PFSK-1 (cell line): Measurements from ENCODE around the gene DUOX2.

ENCODE experiments used
- FOXP2 ChIP-seq: optimal IDR thresholded peaks from 2 replicates; pipeline ENCODE3; 2011; ENCODE audit warnings: borderline replicate concordance, control low read depth, inconsistent platforms; ENCODE audit not compliant: insufficient read depth; ENCODE audit errors: extremely low read length, extremely low read depth
- POLR2AphosphoS5 ChIP-seq: IDR thresholded peaks from 2 replicates; pipeline ENCODE4 v1.6.1; 2012; ENCODE audit warnings: low read depth, mild to moderate bottlenecking, control low read depth, low read length, moderate library complexity
- SIN3A ChIP-seq: IDR thresholded peaks from 2 replicates; pipeline ENCODE4 v1.6.1; 2012; ENCODE audit warnings: mild to moderate bottlenecking, low read length, moderate library complexity, borderline replicate concordance; ENCODE audit not compliant: insufficient read depth
- TAF1 ChIP-seq: IDR thresholded peaks from 2 replicates; pipeline ENCODE4 v1.6.1; 2012; ENCODE audit warnings: low read length, control low read depth, borderline replicate concordance; ENCODE audit not compliant: insufficient read depth
- TF ChIP-seq, protein P1 (sequence below), 2 experiments: IDR thresholded peaks; 2 replicates each; pipeline versions ENCODE4 v1.6.1 to v1.8.0; 2011 to 2012; ENCODE audit warnings: low read depth in 2 of 2, low read length in 2 of 2, control low read depth in 1 of 2, inconsistent platforms in 1 of 2, mild to moderate bottlenecking in 1 of 2, moderate library complexity in 1 of 2; ENCODE audit not compliant: insufficient read depth in 1 of 2

Gene DUOX2

DNA sequence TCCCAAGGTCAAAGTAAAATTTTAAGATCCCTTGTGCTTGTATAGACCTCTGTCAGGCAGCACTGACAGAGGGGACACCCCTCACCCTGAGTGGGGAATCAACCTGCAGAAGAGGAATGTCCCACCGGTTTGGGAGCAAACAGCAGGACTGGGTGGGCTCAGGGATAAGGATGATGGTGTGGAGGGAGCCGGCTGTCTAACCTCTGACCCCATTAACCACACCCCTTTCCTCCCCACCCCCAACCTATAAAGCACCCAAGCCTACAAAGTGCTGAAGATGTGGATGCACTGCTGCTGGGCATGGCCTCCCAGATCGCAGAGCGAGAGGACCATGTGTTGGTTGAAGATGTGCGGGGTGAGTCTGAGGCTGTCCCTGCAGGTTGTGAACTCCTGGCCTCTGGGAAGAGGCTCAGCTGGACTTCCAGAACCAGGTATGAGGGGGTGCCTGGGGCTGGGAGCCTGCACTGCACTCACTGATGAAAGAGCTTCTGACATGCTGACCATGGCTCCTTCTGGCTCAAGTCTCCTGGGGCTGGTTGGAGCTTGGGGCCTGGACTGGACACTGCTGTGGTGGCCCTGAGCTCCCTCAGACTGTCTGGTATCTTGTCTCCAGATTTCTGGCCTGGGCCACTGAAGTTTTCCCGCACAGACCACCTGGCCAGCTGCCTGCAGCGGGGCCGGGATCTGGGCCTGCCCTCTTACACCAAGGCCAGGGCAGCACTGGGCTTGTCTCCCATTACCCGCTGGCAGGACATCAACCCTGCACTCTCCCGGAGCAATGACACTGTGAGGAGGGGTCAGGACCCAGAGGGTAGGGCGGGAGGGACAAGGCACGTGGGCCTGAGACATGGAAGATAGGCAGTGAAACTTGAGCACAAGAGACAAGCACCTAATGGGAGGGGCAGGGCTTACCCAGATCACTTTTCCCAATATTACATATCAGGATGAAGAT lies 25.1 kb upstream of the DUOX2 start:
- TF ChIP-seq, protein P1, sequence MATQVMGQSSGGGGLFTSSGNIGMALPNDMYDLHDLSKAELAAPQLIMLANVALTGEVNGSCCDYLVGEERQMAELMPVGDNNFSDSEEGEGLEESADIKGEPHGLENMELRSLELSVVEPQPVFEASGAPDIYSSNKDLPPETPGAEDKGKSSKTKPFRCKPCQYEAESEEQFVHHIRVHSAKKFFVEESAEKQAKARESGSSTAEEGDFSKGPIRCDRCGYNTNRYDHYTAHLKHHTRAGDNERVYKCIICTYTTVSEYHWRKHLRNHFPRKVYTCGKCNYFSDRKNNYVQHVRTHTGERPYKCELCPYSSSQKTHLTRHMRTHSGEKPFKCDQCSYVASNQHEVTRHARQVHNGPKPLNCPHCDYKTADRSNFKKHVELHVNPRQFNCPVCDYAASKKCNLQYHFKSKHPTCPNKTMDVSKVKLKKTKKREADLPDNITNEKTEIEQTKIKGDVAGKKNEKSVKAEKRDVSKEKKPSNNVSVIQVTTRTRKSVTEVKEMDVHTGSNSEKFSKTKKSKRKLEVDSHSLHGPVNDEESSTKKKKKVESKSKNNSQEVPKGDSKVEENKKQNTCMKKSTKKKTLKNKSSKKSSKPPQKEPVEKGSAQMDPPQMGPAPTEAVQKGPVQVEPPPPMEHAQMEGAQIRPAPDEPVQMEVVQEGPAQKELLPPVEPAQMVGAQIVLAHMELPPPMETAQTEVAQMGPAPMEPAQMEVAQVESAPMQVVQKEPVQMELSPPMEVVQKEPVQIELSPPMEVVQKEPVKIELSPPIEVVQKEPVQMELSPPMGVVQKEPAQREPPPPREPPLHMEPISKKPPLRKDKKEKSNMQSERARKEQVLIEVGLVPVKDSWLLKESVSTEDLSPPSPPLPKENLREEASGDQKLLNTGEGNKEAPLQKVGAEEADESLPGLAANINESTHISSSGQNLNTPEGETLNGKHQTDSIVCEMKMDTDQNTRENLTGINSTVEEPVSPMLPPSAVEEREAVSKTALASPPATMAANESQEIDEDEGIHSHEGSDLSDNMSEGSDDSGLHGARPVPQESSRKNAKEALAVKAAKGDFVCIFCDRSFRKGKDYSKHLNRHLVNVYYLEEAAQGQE (IDR thresholded peaks at IDR 0.05; ENCODE audit: insufficient read depth in 1 of 2, low read depth in 2 of 2, low read length in 2 of 2): no peak
- no peak for TF ChIP-seq POLR2AphosphoS5
- TF ChIP-seq SIN3A: no peak
- TF ChIP-seq TAF1: no peak
- no peak for TF ChIP-seq FOXP2

DNA sequence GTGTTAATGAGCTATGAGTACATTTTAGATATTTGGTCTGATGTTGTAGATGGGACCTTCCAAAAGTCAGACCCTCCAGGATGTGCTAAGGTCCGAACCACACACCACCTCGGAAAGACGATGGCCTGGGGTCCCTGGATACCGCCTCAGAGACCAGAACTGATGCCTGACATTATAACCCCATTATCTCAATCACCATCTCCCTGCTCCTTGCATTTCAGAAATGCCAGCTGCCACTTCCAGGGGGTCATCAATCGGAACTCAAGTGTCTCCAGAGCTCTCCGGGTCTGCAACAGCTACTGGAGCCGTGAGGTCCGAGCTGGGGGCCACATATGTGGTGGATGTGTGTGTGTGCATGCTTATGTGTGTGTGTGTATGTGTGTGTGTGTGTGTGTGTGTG lies 23.7 kb upstream of the DUOX2 start:
- TF ChIP-seq POLR2AphosphoS5 (no peak), SIN3A (no peak), FOXP2 (no peak), TAF1 (no peak)
- TF ChIP-seq, protein P1 (IDR thresholded peaks at IDR 0.05; ENCODE audit: insufficient read depth in 1 of 2, low read depth in 2 of 2, low read length in 2 of 2): no peak

DNA sequence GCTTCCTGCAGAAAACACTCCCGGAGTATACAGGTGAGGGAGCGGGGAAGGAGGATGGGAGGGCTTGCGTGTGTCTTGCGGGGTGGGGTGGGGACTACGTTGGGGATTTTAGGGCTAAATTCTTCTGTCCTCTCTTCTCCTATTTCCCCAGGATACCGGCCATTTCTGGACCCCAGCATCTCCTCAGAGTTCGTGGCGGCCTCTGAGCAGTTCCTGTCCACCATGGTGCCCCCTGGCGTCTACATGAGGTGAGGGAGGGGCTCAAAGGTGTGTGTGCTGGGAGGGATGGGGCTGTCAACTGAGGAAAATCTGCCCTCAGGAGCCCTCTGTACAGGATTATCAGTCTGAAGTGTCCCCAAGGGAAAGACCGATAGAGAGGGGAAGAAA lies 22.4 kb upstream of the DUOX2 start:
- TF ChIP-seq POLR2AphosphoS5: no peak
- TF ChIP-seq TAF1: no peak
- TF ChIP-seq, protein P1 (IDR thresholded peaks at IDR 0.05; ENCODE audit: insufficient read depth in 1 of 2, low read depth in 2 of 2, low read length in 2 of 2): no peak
- no peak for TF ChIP-seq FOXP2
- TF ChIP-seq SIN3A: no peak

DNA sequence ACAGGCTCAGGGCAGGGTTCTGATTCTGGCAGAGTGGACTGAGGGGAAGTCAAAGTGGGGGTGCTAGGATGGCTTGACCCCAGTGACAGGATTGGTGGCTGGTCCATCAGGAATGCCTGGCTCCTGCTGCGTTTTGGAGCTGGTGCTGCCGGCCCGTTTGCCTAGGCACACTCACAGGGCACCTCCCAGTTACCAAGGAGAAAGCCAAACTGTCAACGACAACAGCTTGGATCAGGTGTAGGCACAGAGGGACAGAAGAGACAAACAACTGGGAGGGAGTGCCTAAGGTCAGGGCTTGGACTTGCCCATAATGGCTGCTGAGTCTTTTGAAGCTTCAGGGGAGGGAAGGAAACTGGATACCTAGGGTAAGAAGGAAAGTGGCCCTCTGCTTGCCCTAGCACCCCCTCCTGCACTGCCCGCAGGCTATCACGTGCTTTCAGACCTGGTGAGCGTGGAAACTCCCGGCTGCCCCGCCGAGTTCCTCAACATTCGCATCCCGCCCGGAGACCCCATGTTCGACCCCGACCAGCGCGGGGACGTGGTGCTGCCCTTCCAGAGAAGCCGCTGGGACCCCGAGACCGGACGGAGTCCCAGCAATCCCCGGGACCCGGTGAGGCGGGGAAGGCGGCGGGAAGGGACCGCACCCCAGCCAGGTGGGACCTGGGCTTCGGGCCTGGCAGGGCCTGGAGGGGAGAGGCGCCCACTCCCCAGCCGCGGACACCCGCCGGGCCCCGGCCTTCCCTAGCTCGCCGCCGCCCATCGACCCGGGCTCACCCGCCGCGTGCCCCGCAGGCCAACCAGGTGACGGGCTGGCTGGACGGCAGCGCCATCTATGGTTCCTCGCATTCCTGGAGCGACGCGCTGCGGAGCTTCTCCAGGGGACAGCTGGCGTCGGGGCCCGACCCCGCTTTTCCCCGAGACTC lies 21.0 kb upstream of the DUOX2 start:
- TF ChIP-seq, protein P1 (IDR thresholded peaks at IDR 0.05; ENCODE audit: insufficient read depth in 1 of 2, low read depth in 2 of 2, low read length in 2 of 2): no peak
- TF ChIP-seq TAF1: no peak
- TF ChIP-seq POLR2AphosphoS5: no peak
- no peak for TF ChIP-seq SIN3A
